OCI-LY7 (cell line): Measurements from ENCODE around the gene ACACB.

Source experiments
- EZH2phosphoT487 ChIP-seq: fragments of 200-600 bp; sonication (generic); IDR thresholded peaks from 2 replicates; pipeline ENCODE4 v1.6.1; 2018; ENCODE audit warnings: low read depth, borderline replicate concordance, mild to moderate bottlenecking, mixed run types, antibody characterized with exemption, low read length, moderate library complexity, mixed read lengths
- TF ChIP-seq, protein P1 (sequence below): fragments of 200-600 bp; sonication (generic); conservative IDR thresholded peaks from 2 replicates; pipeline ENCODE4 v1.5.1; 2014; ENCODE audit warnings: mild to moderate bottlenecking, antibody characterized with exemption, low read length, moderate library complexity, mixed read lengths

DNA sequence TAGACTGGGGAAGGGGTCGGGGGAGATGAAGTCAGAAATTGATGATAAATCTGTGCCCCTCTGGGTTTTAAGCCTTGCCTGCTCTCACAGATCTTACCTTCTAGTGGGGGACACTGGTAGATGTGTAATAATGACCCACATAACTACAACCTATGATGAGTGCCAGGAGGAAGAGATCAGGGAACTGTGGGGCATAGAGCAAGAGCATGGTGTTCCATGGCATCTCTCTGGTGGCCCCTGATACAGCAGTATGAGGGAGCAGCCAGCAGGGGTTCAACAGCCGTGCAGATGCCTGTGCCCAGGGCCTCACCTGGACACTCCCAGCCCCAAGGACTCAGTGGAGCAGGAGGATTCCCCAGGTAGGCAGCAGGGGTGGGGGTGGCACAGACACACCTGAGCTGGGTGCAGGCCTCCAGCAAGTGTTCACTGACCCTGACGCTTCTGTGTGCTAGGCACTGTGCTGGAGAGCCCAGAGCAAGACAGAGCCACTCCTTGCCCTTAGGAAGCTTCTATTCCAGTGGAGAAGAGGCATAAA lies 5.0 kb downstream of the ACACB start:
- TF ChIP-seq, protein P1, sequence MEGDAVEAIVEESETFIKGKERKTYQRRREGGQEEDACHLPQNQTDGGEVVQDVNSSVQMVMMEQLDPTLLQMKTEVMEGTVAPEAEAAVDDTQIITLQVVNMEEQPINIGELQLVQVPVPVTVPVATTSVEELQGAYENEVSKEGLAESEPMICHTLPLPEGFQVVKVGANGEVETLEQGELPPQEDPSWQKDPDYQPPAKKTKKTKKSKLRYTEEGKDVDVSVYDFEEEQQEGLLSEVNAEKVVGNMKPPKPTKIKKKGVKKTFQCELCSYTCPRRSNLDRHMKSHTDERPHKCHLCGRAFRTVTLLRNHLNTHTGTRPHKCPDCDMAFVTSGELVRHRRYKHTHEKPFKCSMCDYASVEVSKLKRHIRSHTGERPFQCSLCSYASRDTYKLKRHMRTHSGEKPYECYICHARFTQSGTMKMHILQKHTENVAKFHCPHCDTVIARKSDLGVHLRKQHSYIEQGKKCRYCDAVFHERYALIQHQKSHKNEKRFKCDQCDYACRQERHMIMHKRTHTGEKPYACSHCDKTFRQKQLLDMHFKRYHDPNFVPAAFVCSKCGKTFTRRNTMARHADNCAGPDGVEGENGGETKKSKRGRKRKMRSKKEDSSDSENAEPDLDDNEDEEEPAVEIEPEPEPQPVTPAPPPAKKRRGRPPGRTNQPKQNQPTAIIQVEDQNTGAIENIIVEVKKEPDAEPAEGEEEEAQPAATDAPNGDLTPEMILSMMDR: no peak
- no peak for TF ChIP-seq EZH2phosphoT487
